ENCODE results near the gene FDCSP. TPM values are rescaled to one million over a fixed set of nuclear protein-coding genes. Genes with fewer than 3 reads are reported as not detected.

FDCSP gene
- total RNA-seq, 1 experiment from 2014 or later = not detected

DNA sequence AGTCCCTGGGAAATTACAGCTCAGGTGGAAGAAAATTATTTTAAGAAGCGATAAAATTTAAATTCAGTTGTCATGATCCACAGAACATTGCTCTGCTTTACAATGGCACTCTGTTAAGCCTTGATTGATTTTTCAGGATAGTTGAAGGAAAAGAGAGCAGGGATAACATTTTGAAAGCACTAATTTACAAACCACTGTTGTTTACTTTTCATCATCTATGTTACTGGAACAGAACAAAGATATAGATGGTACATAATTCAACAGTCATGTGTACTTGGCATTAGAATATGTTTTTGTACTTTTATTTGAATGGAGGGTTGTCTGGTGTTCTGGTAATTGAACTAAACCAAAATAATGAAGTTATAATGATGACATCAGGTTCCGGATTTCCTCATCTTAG lies 33.0 kb upstream of the FDCSP start:
- no peak overlapping the region for H3K27ac Mint-ChIP-seq
- no peaks in the 10 kb centered on the region for H3K79me1 ChIP-seq (ENCODE audit: insufficient read depth, low read depth, low read length, poor library complexity, severe bottlenecking)
- DNase-seq = no peak
- no peak overlapping the region for H3K56ac ChIP-seq (ENCODE audit: insufficient read length, low read depth, low read length)
- H3K27me3 ChIP-seq (ENCODE audit: insufficient read depth, low read length) = no peaks in the 10 kb centered on the region
- no peaks in the 10 kb centered on the region for H3K79me2 ChIP-seq (ENCODE audit: insufficient read depth, low read length)
- peaks cover 0 to 4% (median 0%) of the 10 kb centered on the region in 3 experiments; a peak in 1 of 7 replicates for H3K36me3 Mint-ChIP-seq (ENCODE audit: insufficient read depth in 1 of 3, low read depth in 3 of 3)
- no peak overlapping the region for H3K23ac ChIP-seq (ENCODE audit: insufficient read length, low read depth, low read length)
- no peak overlapping the region for H3K4ac ChIP-seq (ENCODE audit: low read depth, low read length)
- no peaks in the 10 kb centered on the region for H3K9me3 Mint-ChIP-seq
- H4K20me1 ChIP-seq (ENCODE audit: control insufficient read depth, insufficient read depth, insufficient read length) = no peaks in the 10 kb centered on the region
- H3K4me2 ChIP-seq (ENCODE audit: insufficient read depth, insufficient read length, low read length) = no peak overlapping the region
- H3K23me2 ChIP-seq (ENCODE audit: insufficient read length, low read depth, low read length, poor library complexity, severe bottlenecking) = no peaks in the 10 kb centered on the region
- H2BK20ac ChIP-seq (ENCODE audit: low read depth, low read length, poor library complexity, severe bottlenecking) = no peak overlapping the region
- no peak overlapping the region for H2BK15ac ChIP-seq (ENCODE audit: low read depth, low read length)
- no peak overlapping the region for H2AFZ ChIP-seq (ENCODE audit: low read length)
- H2BK12ac ChIP-seq (ENCODE audit: insufficient read length, low read depth, low read length) = no peak overlapping the region
- peaks cover 4 to 9% of the 10 kb centered on the region in 2 experiments for H3K4me1 Mint-ChIP-seq
- no peak overlapping the region for H3K27ac ChIP-seq (ENCODE audit: insufficient read length, low read depth, low read length)
- H4K8ac ChIP-seq (replicated peaks; ENCODE audit: insufficient read length, low read depth, low read length) = no peak overlapping the region
- H3T11ph ChIP-seq (ENCODE audit: low read length) = no peak overlapping the region
- TF ChIP-seq, protein P1, sequence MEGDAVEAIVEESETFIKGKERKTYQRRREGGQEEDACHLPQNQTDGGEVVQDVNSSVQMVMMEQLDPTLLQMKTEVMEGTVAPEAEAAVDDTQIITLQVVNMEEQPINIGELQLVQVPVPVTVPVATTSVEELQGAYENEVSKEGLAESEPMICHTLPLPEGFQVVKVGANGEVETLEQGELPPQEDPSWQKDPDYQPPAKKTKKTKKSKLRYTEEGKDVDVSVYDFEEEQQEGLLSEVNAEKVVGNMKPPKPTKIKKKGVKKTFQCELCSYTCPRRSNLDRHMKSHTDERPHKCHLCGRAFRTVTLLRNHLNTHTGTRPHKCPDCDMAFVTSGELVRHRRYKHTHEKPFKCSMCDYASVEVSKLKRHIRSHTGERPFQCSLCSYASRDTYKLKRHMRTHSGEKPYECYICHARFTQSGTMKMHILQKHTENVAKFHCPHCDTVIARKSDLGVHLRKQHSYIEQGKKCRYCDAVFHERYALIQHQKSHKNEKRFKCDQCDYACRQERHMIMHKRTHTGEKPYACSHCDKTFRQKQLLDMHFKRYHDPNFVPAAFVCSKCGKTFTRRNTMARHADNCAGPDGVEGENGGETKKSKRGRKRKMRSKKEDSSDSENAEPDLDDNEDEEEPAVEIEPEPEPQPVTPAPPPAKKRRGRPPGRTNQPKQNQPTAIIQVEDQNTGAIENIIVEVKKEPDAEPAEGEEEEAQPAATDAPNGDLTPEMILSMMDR (conservative IDR thresholded peaks at IDR 0.05) = no peak
- no peak overlapping the region for H2BK5ac ChIP-seq (ENCODE audit: insufficient read length, low read length)
- H3K4me3 Mint-ChIP-seq = no peak overlapping the region
- H3K9me3 ChIP-seq (ENCODE audit: control insufficient read depth, low read depth, low read length) = no peaks in the 10 kb centered on the region
- no peaks in the 10 kb centered on the region for H3K27me3 Mint-ChIP-seq (ENCODE audit: low read depth)
- H3K4me1 ChIP-seq (ENCODE audit: insufficient read depth, low read length) = no peaks in the 10 kb centered on the region
- no CpG with 5 or more reads among the region's 2 CpGs for WGBS (ENCODE audit: extremely low coverage, insufficient read length, low lambda C conversion rate)
- H3K14ac ChIP-seq (ENCODE audit: insufficient read depth, low read length) = no peak overlapping the region
- H3K9ac ChIP-seq (ENCODE audit: extremely low read depth, insufficient read length, low read length) = no peak overlapping the region
- H2AK5ac ChIP-seq (ENCODE audit: insufficient read length, low read length) = no peak overlapping the region
- no peak overlapping the region for H4K91ac ChIP-seq (ENCODE audit: insufficient read length, low read depth, low read length)
- H2BK120ac ChIP-seq (ENCODE audit: low read depth, low read length, poor library complexity, severe bottlenecking) = no peak overlapping the region
- no peak overlapping the region for H3K18ac ChIP-seq (ENCODE audit: insufficient read length, low read depth, low read length)
- H4K5ac ChIP-seq (ENCODE audit: insufficient read length, low read depth, low read length) = no peak overlapping the region

All from H9 (cell line).